HEK293 (cell line): ENCODE data around the gene LMO7.

Experiments used
- SP3 ChIP-seq: fragments of 450-650 bp; formaldehyde crosslinking; IDR thresholded peaks from 2 replicates; pipeline ENCODE4 v1.5.1; 2016; ENCODE audit warnings: missing biosample characterization, missing genetic modification characterization
- ZBTB7A ChIP-seq: fragments of 450-650 bp; formaldehyde crosslinking; IDR thresholded peaks from 2 replicates; pipeline ENCODE4 v1.5.1; 2016; ENCODE audit warnings: low read depth, missing biosample characterization, missing genetic modification characterization
- ZNF701 ChIP-seq: fragments of 450-650 bp; formaldehyde crosslinking; IDR thresholded peaks from 2 replicates; pipeline ENCODE4 v1.5.1; 2016; ENCODE audit warnings: missing biosample characterization, missing genetic modification characterization

- TF ChIP-seq ZNF701 (tag by site-specific recombination): no peak
- TF ChIP-seq SP3 (tag by site-specific recombination): no peak
- TF ChIP-seq ZBTB7A (tag by site-specific recombination): no peak
Measured at GRCh38 chr13:75763512-75763911, 127.4 kb downstream of the LMO7 start.
